Tibial nerve (tissue), 4 donors: ENCODE data around the gene DMD. TPM values are rescaled to one million over a fixed set of nuclear protein-coding genes. Genes with fewer than 3 reads are reported as not detected.

Experiments used
- DNase-seq, 2 donors: peaks; one replicate each; pipeline ENCODE4 v3.0.0-alpha.2; 2019; ENCODE audit warnings: low spot score in 2 of 2
- H3K27ac ChIP-seq, 4 donors: fragments of 200-600 bp; sonication (generic) in 3 of 4; one replicate each; pipeline ENCODE4 v1.5.1; 2017 to 2019; ENCODE audit warnings: mild to moderate bottlenecking in 1 of 4
- H3K27me3 ChIP-seq, 2 donors: fragments of 200-600 bp; sonication (generic) in 1 of 2; one replicate each; pipeline versions ENCODE4 v1.5.1 to v1.6.0; 2017 to 2019
- H3K36me3 ChIP-seq, 3 donors: fragments of 200-600 bp; sonication (generic); one replicate each; pipeline ENCODE4 v1.5.1; 2018 to 2019
- H3K4me1 ChIP-seq, 4 donors: fragments of 200-600 bp; sonication (generic) in 3 of 4; one replicate each; pipeline ENCODE4 v1.5.1; 2017 to 2019
- H3K4me3 ChIP-seq, 4 donors: fragments of 200-600 bp; sonication (generic) in 3 of 4; one replicate each; pipeline ENCODE4 v1.5.1; 2017 to 2019; ENCODE audit warnings: mild to moderate bottlenecking in 1 of 4, moderate library complexity in 1 of 4
- H3K9me3 ChIP-seq, 4 donors: fragments of 200-600 bp; sonication (generic) in 3 of 4; one replicate each; pipeline ENCODE4 v1.5.1; 2017 to 2019
- CTCF ChIP-seq, 5 experiments: fragments of 200-600 bp in 3 of 5; fragments of 450-650 bp in 2 of 5; sonication (generic) in 3 of 5; IDR thresholded peaks; one replicate each; pipeline ENCODE4 v1.5.1; 2016 to 2019; ENCODE audit warnings: antibody characterized with exemption in 5 of 5, mild to moderate bottlenecking in 3 of 5, moderate library complexity in 2 of 5
- EP300 ChIP-seq, 2 donors: sonication (generic); formaldehyde crosslinking; IDR thresholded peaks; one replicate each; pipeline ENCODE4 v1.6.1; 2017; ENCODE audit warnings: antibody characterized with exemption in 2 of 2, mild to moderate bottlenecking in 1 of 2
- POLR2A ChIP-seq, 2 donors: fragments of 450-650 bp; IDR thresholded peaks; one replicate each; pipeline ENCODE4 v1.6.1; 2017; ENCODE audit warnings: antibody characterized with exemption in 2 of 2, mild to moderate bottlenecking in 2 of 2, moderate library complexity in 2 of 2
- WGBS, 2 donors: methylation state at CpG; one replicate each; pipeline ENCODE4 v1.1.5; 2018; 5-methylcytosine and 5-hydroxymethylcytosine counted together
- total RNA-seq, 4 donors: library from RNA; depleted of rRNA; stranded (reverse); fragments of >200 nt; gene quantifications; one replicate each; pipeline ENCODE4 v1.1.0, GENCODE V29; 2016

DMD gene
- total RNA-seq, 4 donors from 2014 or later = 156 to 345 (median 245) TPM

GRCh38 chrX:31153475-31154047 lies 2057.8 kb downstream of the DMD start:
- Histone ChIP-seq H3K27ac (no peak overlapping the region), H3K36me3 (no peaks in the 10 kb centered on the region), H3K9me3 (no peaks in the 10 kb centered on the region), H3K27me3 (no peaks in the 10 kb centered on the region), H3K4me1 (no peaks in the 10 kb centered on the region), H3K4me3 (no peak overlapping the region)
- no peak for DNase-seq
- 75 to 100% methylated on average over 1 of the region's 1 CpG for WGBS, 2 donors
- no peak for TF ChIP-seq CTCF (IDR thresholded peaks at IDR 0.05)
- TF ChIP-seq POLR2A (IDR thresholded peaks at IDR 0.05) = no peak
- TF ChIP-seq EP300 (IDR thresholded peaks at IDR 0.05) = no peak

- Histone ChIP-seq H3K36me3 (peaks cover 0 to 36% (median 0%) of the 10 kb centered on the region in 3 donors), H3K27me3 (no peaks in the 10 kb centered on the region), H3K4me3 (no peak overlapping the region), H3K27ac (no peak overlapping the region), H3K4me1 (no peaks in the 10 kb centered on the region), H3K9me3 (no peaks in the 10 kb centered on the region)
- TF ChIP-seq CTCF (IDR thresholded peaks at IDR 0.05) = no peak
- TF ChIP-seq EP300 (IDR thresholded peaks at IDR 0.05) = no peak
- no peak for TF ChIP-seq POLR2A (IDR thresholded peaks at IDR 0.05)
- WGBS, 2 donors = 66 to 77% methylated on average over 6 of the region's 6 CpGs
- DNase-seq = no peak
Measured at GRCh38 chrX:31147175-31147574, 2064.2 kb downstream of the DMD start.

GRCh38 chrX:31139961-31140360 lies 2071.4 kb downstream of the DMD start:
- no peaks in the 10 kb centered on the region for H3K4me1 ChIP-seq
- TF ChIP-seq POLR2A (IDR thresholded peaks at IDR 0.05) (no peak), CTCF (IDR thresholded peaks at IDR 0.05) (no peak)

GRCh38 chrX:31138124-31138523 lies 2073.2 kb downstream of the DMD start:
- DNase-seq = no peak
- peaks cover 0 to 26% (median 0%) of the 10 kb centered on the region in 3 donors for H3K36me3 ChIP-seq
- TF ChIP-seq POLR2A (IDR thresholded peaks at IDR 0.05) = no peak
- no peak for TF ChIP-seq EP300 (IDR thresholded peaks at IDR 0.05)
- no peak for TF ChIP-seq CTCF (IDR thresholded peaks at IDR 0.05)
- H3K27me3 ChIP-seq = no peaks in the 10 kb centered on the region
- 87 to 100% methylated on average over 2 of the region's 2 CpGs for WGBS, 2 donors
- H3K4me3 ChIP-seq = no peak overlapping the region
- no peak overlapping the region for H3K27ac ChIP-seq
- no peaks in the 10 kb centered on the region for H3K4me1 ChIP-seq
- no peaks in the 10 kb centered on the region for H3K9me3 ChIP-seq

More at GRCh38 chrX:31139961-31140360, 2071.4 kb downstream of the DMD start:
- H3K27ac ChIP-seq = no peak overlapping the region
- DNase-seq = no peak
- 55 to 62% methylated on average over 5 of the region's 5 CpGs for WGBS, 2 donors
- H3K27me3 ChIP-seq = no peaks in the 10 kb centered on the region
- no peak overlapping the region for H3K4me3 ChIP-seq
- H3K9me3 ChIP-seq = no peaks in the 10 kb centered on the region
- peaks cover 0 to 31% (median 0%) of the 10 kb centered on the region in 3 donors for H3K36me3 ChIP-seq

- TF ChIP-seq EP300 (IDR thresholded peaks at IDR 0.05) (no peak), CTCF (IDR thresholded peaks at IDR 0.05) (no peak), POLR2A (IDR thresholded peaks at IDR 0.05) (no peak)
- H3K27ac ChIP-seq = no peak overlapping the region
- WGBS, 2 donors = 83% methylated on average over 5 of the region's 5 CpGs
Measured at GRCh38 chrX:31136144-31136611, 2075.2 kb downstream of the DMD start.

More at GRCh38 chrX:31136144-31136611, 2075.2 kb downstream of the DMD start:
- Histone ChIP-seq H3K4me3 (no peak overlapping the region), H3K36me3 (peaks cover 0 to 37% (median 0%) of the 10 kb centered on the region in 3 donors), H3K27me3 (no peaks in the 10 kb centered on the region), H3K4me1 (no peaks in the 10 kb centered on the region), H3K9me3 (no peaks in the 10 kb centered on the region)
- no peak for DNase-seq
